ENCODE data around the gene SLC13A5.
A peak's percentile ranks its signal among the peaks of the same experiment; 100 is the strongest.
"Not testable (repeated sequence)": the region's sequence is repeated elsewhere in the genome, so short reads cannot be mapped to it uniquely, and the experiment has no call there.

SLC13A5 gene

GRCh38 chr17:6711081-6711674, 2.0 kb downstream of the SLC13A5 start:
- no peak for DNase-seq (ENCODE audit: low spot score)

- DNase-seq (ENCODE audit: low spot score), result no peak
Measured at GRCh38 chr17:6710317-6710716, 2.9 kb downstream of the SLC13A5 start.

- DNase-seq (ENCODE audit: low spot score), result no peak
Measured at GRCh38 chr17:6708357-6708961, 4.7 kb downstream of the SLC13A5 start.

- no peak for DNase-seq (ENCODE audit: low spot score)
Measured at GRCh38 chr17:6706996-6707395, 6.2 kb downstream of the SLC13A5 start.

- no peak for DNase-seq (ENCODE audit: low spot score)
Measured at GRCh38 chr17:6706499-6706898, 6.7 kb downstream of the SLC13A5 start.

GRCh38 chr17:6704470-6705052, 8.6 kb downstream of the SLC13A5 start:
- DNase-seq (ENCODE audit: low spot score), result no peak

- no peak for DNase-seq (ENCODE audit: low spot score)
Measured at GRCh38 chr17:6703751-6704150, 9.4 kb downstream of the SLC13A5 start.

GRCh38 chr17:6702567-6703215, 10.5 kb downstream of the SLC13A5 start:
- DNase-seq (ENCODE audit: low spot score), result no peak

- DNase-seq (ENCODE audit: low spot score), result peak; percentile 58
Measured at GRCh38 chr17:6701719-6702118, 11.4 kb downstream of the SLC13A5 start.

GRCh38 chr17:6700948-6701307, 12.2 kb downstream of the SLC13A5 start:
- DNase-seq (ENCODE audit: low spot score), result no peak

GRCh38 chr17:6699997-6700947, 12.9 kb downstream of the SLC13A5 start:
- DNase-seq (ENCODE audit: low spot score), result peak; percentile 43

- no peak for DNase-seq (ENCODE audit: low spot score)
Measured at GRCh38 chr17:6698004-6698403, 15.2 kb downstream of the SLC13A5 start.

- DNase-seq (ENCODE audit: low spot score), result no peak
Measured at GRCh38 chr17:6696906-6697305, 16.3 kb downstream of the SLC13A5 start.

GRCh38 chr17:6695565-6695964, 17.6 kb downstream of the SLC13A5 start:
- no peak for DNase-seq (ENCODE audit: low spot score)

- no peak for DNase-seq (ENCODE audit: low spot score)
Measured at GRCh38 chr17:6695051-6695450, 18.1 kb downstream of the SLC13A5 start.

GRCh38 chr17:6691958-6692357, 21.2 kb downstream of the SLC13A5 start:
- not testable (repeated sequence) for DNase-seq (ENCODE audit: low spot score)

GRCh38 chr17:6691546-6691945, 21.6 kb downstream of the SLC13A5 start:
- no peak for DNase-seq (ENCODE audit: low spot score)

- no peak for DNase-seq (ENCODE audit: low spot score)
Measured at GRCh38 chr17:6690641-6691040, 22.5 kb downstream of the SLC13A5 start.

- no peak for DNase-seq (ENCODE audit: low spot score)
Measured at GRCh38 chr17:6688944-6689343, 24.2 kb downstream of the SLC13A5 start.

GRCh38 chr17:6686026-6686425, 27.1 kb downstream of the SLC13A5 start:
- no peak for DNase-seq (ENCODE audit: low spot score)

- DNase-seq (ENCODE audit: low spot score), result no peak
Measured at GRCh38 chr17:6684881-6685767, 28.0 kb downstream of the SLC13A5 start.

Data from HuH-7.5 (cell line).